ENCODE data around the gene CAND2. TPM values are rescaled to one million over a fixed set of nuclear protein-coding genes. Genes with fewer than 3 reads are reported as not detected.

CAND2 gene
- polyA plus RNA-seq, 3 donors = not detected

- no peak for DNase-seq
- H3K27ac Mint-ChIP-seq = no peak overlapping the region
- no peak overlapping the region for H3K4me3 Mint-ChIP-seq
- Histone ChIP-seq H3K9ac (ENCODE audit: insufficient read depth, low read length, poor library complexity, severe bottlenecking) (no peak overlapping the region), H2AFZ (ENCODE audit: insufficient read depth, low read depth, low read length, poor library complexity, severe bottlenecking) (no peak overlapping the region), H3K4me3 (replicated peaks in 1 of 3; ENCODE audit: low read depth in 2 of 3, low read length in 3 of 3) (no peak overlapping the region), H4K20me1 (ENCODE audit: insufficient read depth, low read length) (no peaks in the 10 kb centered on the region), H3K27me3 (ENCODE audit: control insufficient read depth in 2 of 2, insufficient read depth in 2 of 2, low read length in 2 of 2) (no peaks in the 10 kb centered on the region), H3K79me2 (ENCODE audit: insufficient read depth, low read length) (no peaks in the 10 kb centered on the region), H3K9me3 (replicated peaks in 1 of 2; ENCODE audit: control insufficient read depth in 1 of 2, insufficient read depth in 1 of 2, low read length in 2 of 2) (no peaks in the 10 kb centered on the region), H3K4me1 (ENCODE audit: control insufficient read depth in 1 of 2, insufficient read depth in 2 of 2, low read length in 2 of 2) (no peaks in the 10 kb centered on the region), H3K27ac (ENCODE audit: low read depth in 1 of 2, low read length in 2 of 2) (no peak overlapping the region), H3K36me3 (replicated peaks in 1 of 2; ENCODE audit: control insufficient read depth in 1 of 2, insufficient read depth in 2 of 2, low read length in 2 of 2) (no peaks in the 10 kb centered on the region), H3K4me2 (replicated peaks; ENCODE audit: extremely low read depth, low read length, poor library complexity, severe bottlenecking) (no peak overlapping the region)
- peaks cover 3% of the 10 kb centered on the region for H3K4me1 Mint-ChIP-seq
- WGBS (ENCODE audit: insufficient coverage) = no CpG with 5 or more reads among the region's 5 CpGs
- peaks cover 0 to 5% (median 4%) of the 10 kb centered on the region in 3 donors for H3K27me3 Mint-ChIP-seq (ENCODE audit: low read depth in 3 of 3)
- no peak for TF ChIP-seq CTCF (IDR thresholded peaks at IDR 0.05)
- intact Hi-C loops (cut with micrococcal nuclease) = no loop called here
- no peaks in the 10 kb centered on the region for H3K9me3 Mint-ChIP-seq
- H3K36me3 Mint-ChIP-seq = no peaks in the 10 kb centered on the region
Measured at GRCh38 chr3:12772462-12772861, 24.0 kb upstream of the CAND2 start.

- Histone ChIP-seq H3K36me3 (replicated peaks in 1 of 2; ENCODE audit: control insufficient read depth in 1 of 2, insufficient read depth in 2 of 2, low read length in 2 of 2) (no peaks in the 10 kb centered on the region), H3K9ac (ENCODE audit: insufficient read depth, low read length, poor library complexity, severe bottlenecking) (no peak overlapping the region), H3K79me2 (ENCODE audit: insufficient read depth, low read length) (no peaks in the 10 kb centered on the region), H3K27ac (ENCODE audit: low read depth in 1 of 2, low read length in 2 of 2) (no peak overlapping the region), H2AFZ (ENCODE audit: insufficient read depth, low read depth, low read length, poor library complexity, severe bottlenecking) (no peak overlapping the region), H4K20me1 (ENCODE audit: insufficient read depth, low read length) (no peaks in the 10 kb centered on the region), H3K4me3 (replicated peaks in 1 of 3; ENCODE audit: low read depth in 2 of 3, low read length in 3 of 3) (no peak overlapping the region), H3K27me3 (ENCODE audit: control insufficient read depth in 2 of 2, insufficient read depth in 2 of 2, low read length in 2 of 2) (no peaks in the 10 kb centered on the region), H3K9me3 (replicated peaks in 1 of 2; ENCODE audit: control insufficient read depth in 1 of 2, insufficient read depth in 1 of 2, low read length in 2 of 2) (no peaks in the 10 kb centered on the region), H3K4me2 (replicated peaks; ENCODE audit: extremely low read depth, low read length, poor library complexity, severe bottlenecking) (no peak overlapping the region), H3K4me1 (ENCODE audit: control insufficient read depth in 1 of 2, insufficient read depth in 2 of 2, low read length in 2 of 2) (no peaks in the 10 kb centered on the region)
- no peaks in the 10 kb centered on the region for H3K9me3 Mint-ChIP-seq
- intact Hi-C loops (cut with micrococcal nuclease) = no loop called here
- peaks cover 3% of the 10 kb centered on the region for H3K4me1 Mint-ChIP-seq
- 52% methylated on average over 2 of the region's 2 CpGs for WGBS (ENCODE audit: insufficient coverage)
- H3K36me3 Mint-ChIP-seq = no peaks in the 10 kb centered on the region
- peaks cover 0 to 5% (median 4%) of the 10 kb centered on the region in 3 donors for H3K27me3 Mint-ChIP-seq (ENCODE audit: low read depth in 3 of 3)
- no peak overlapping the region for H3K4me3 Mint-ChIP-seq
- no peak for DNase-seq
- no peak for TF ChIP-seq CTCF (IDR thresholded peaks at IDR 0.05)
- H3K27ac Mint-ChIP-seq = no peak overlapping the region
Measured at GRCh38 chr3:12773030-12773709, 23.3 kb upstream of the CAND2 start.
